ENCODE results near the gene ZNF506.

GRCh38 chr19:19817357-19817756 is 4.2 kb downstream of the ZNF506 start:
- TF ChIP-seq CTCF (IDR thresholded peaks at IDR 0.05) (no peak), POLR2AphosphoS5 (IDR thresholded peaks at IDR 0.05) (no peak), POLR2A (IDR thresholded peaks at IDR 0.05) (no peak)

Data from breast epithelium (tissue), 3 donors.